ENCODE measurements around the gene WDR90. TPM values are rescaled to one million over a fixed set of nuclear protein-coding genes. Genes with fewer than 3 reads are reported as not detected.
A peak's percentile ranks its signal among the peaks of the same experiment; 100 is the strongest.

WDR90 gene
- total and polyA plus RNA-seq, 12 donors = 3.0 to 162 (median 26.9) TPM

GRCh38 chr16:657487-657886 lies 8.3 kb downstream of the WDR90 start:
- peaks cover 0 to 9% of the 10 kb centered on the region in 2 donors for H3K36me3 ChIP-seq (replicated peaks in 1 of 2)
- TF ChIP-seq CTCF (IDR thresholded peaks at IDR 0.05) (no peak), POLR2A (IDR thresholded peaks at IDR 0.05) (no peak)
- no peaks in the 10 kb centered on the region for H3K27me3 ChIP-seq
- DNase-seq = no peak
- H3K4me1 ChIP-seq (replicated peaks in 1 of 2) = peaks cover 17 to 19% of the 10 kb centered on the region in 2 donors
- no peak overlapping the region for H3K4me3 ChIP-seq
- no peak overlapping the region for H3K27ac ChIP-seq
- no peaks in the 10 kb centered on the region for H3K9me3 ChIP-seq (replicated peaks in 1 of 3)
- intact Hi-C loops (cut with DNase I) = loop anchor here in 1 of 2 donors (5.0 kb wide), 1 partner anchor 80 kb away; no protein-coding TSS in a partner anchor
- WGBS, 4 donors = 88 to 97% (median 95%) methylated on average over 14 to 22 of the region's 22 CpGs; no CpG with 5 or more reads in 1 of the 4 donors

DNA sequence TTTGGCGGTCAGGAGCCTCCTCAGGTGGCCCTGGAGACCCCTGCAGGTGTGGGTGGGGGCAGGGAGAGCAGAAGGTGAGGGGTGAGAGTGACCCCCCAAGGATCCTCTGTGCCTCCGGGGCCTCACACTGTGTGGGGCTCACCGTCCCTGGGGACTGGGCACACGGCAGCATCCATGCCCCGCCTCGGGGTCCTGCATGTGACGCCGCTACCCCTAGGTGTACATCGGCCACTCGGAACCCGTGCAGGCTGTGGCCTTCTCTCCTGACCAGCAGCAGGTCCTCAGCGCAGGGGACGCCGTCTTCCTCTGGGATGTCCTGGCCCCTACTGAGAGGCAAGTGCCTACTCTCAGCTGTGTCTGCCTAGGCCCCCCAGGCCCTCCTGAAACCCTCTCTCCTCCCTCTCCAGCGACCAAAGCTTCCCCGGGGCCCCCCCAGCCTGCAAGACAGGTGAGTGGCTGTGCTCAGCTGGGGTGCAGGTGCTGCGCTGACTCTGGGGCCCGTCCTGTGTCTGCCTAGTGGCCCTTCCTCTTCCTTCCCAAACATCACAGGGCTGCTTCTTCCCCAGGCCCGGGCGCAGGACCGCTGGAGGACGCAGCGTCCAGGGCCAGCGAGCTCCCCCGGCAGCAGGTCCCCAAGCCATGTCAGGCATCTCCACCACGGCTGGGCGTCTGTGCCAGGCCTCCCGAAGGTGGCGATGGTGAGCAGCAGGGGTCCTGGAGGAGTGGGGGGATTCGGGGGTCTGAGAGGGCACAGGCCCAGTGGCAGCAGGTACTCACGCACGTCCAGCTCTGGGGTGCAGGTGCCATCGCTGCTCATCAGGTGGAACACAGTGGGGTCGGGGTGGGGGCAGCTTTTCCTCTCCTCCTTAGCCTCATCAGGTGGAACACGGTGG lies 9.8 kb downstream of the WDR90 start:
- H3K27ac ChIP-seq = no peak overlapping the region
- no peak for TF ChIP-seq CTCF (IDR thresholded peaks at IDR 0.05)
- TF ChIP-seq POLR2A (IDR thresholded peaks at IDR 0.05) = no peak
- H3K4me3 ChIP-seq = no peak overlapping the region
- intact Hi-C loops (cut with DNase I) = loop anchor here in 1 of 2 donors (5.0 kb wide), 1 partner anchor 82 kb away; no protein-coding TSS in a partner anchor
- 91 to 100% (median 93%) methylated on average over 2 to 35 of the region's 35 CpGs for WGBS, 4 donors
- peaks cover 12 to 13% of the 10 kb centered on the region in 2 donors for H3K4me1 ChIP-seq (replicated peaks in 1 of 2)
- peaks cover 0 to 9% of the 10 kb centered on the region in 2 donors for H3K36me3 ChIP-seq (replicated peaks in 1 of 2)
- no peaks in the 10 kb centered on the region for H3K27me3 ChIP-seq
- no peak for DNase-seq
- H3K9me3 ChIP-seq (replicated peaks in 1 of 3) = no peaks in the 10 kb centered on the region

- H3K36me3 ChIP-seq (replicated peaks in 1 of 2) = peaks cover 0 to 9% of the 10 kb centered on the region in 2 donors
- DNase-seq = no peak
- TF ChIP-seq POLR2A (IDR thresholded peaks at IDR 0.05) (no peak), CTCF (IDR thresholded peaks at IDR 0.05) (no peak)
- peaks cover 12 to 13% of the 10 kb centered on the region in 2 donors for H3K4me1 ChIP-seq (replicated peaks in 1 of 2)
- H3K4me3 ChIP-seq = no peak overlapping the region
- no peaks in the 10 kb centered on the region for H3K27me3 ChIP-seq
- H3K27ac ChIP-seq = peak overlapping the region in 3 of 5 donors; percentile 60 to 90 (median 78)
- intact Hi-C loops (cut with DNase I) = loop anchor here in 1 of 2 donors (5.0 kb wide), 1 partner anchor 82 kb away; no protein-coding TSS in a partner anchor
- H3K9me3 ChIP-seq (replicated peaks in 1 of 3) = no peaks in the 10 kb centered on the region
- 79 to 90% (median 83%) methylated on average over 2 to 20 of the region's 20 CpGs for WGBS, 4 donors
Observed at GRCh38 chr16:659618-660017, 10.5 kb downstream of the WDR90 start.

DNA sequence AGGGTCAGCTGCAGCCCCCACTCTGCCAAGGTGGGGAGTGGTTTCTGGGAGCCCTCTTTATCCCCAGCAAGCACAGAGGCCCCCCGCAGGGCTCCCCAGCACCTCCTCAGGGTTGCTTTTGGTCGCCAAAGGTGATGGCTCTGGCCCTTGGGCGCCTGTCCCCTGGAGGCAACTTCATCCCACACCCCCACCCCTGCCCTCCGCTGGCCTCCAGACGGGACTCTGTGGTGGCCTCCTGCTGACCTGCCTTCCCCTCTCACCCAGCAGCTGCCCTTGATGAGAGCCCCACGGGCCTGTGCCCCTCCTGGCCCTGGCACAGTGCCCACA lies 10.9 kb downstream of the WDR90 start:
- no peaks in the 10 kb centered on the region for H3K27me3 ChIP-seq
- peaks cover 0 to 9% of the 10 kb centered on the region in 2 donors for H3K36me3 ChIP-seq (replicated peaks in 1 of 2)
- peak overlapping the region; percentile 8 to 90 (median 66) for H3K27ac ChIP-seq
- peaks cover 12 to 13% of the 10 kb centered on the region in 2 donors for H3K4me1 ChIP-seq (replicated peaks in 1 of 2)
- WGBS, 4 donors = 52 to 74% (median 57%) methylated on average over 4 to 6 of the region's 6 CpGs
- TF ChIP-seq POLR2A (IDR thresholded peaks at IDR 0.05) (no peak), CTCF (IDR thresholded peaks at IDR 0.05) (no peak)
- peak overlapping the region in 1 of 4 donors; percentile 20 for H3K4me3 ChIP-seq
- DNase-seq = no peak
- H3K9me3 ChIP-seq (replicated peaks in 1 of 3) = no peaks in the 10 kb centered on the region
- intact Hi-C loops (cut with DNase I) = no loop called here

Measured in adrenal gland (tissue), 12 donors.